Measurements from ENCODE around the gene ANO6.
"Not testable (repeated sequence)": the region's sequence is repeated elsewhere in the genome, so short reads cannot be mapped to it uniquely, and the experiment has no call there.

ANO6 gene

GRCh38 chr12:45214071-45214470 lies 1.8 kb upstream of the ANO6 start:
- no peak for DNase-seq

DNA sequence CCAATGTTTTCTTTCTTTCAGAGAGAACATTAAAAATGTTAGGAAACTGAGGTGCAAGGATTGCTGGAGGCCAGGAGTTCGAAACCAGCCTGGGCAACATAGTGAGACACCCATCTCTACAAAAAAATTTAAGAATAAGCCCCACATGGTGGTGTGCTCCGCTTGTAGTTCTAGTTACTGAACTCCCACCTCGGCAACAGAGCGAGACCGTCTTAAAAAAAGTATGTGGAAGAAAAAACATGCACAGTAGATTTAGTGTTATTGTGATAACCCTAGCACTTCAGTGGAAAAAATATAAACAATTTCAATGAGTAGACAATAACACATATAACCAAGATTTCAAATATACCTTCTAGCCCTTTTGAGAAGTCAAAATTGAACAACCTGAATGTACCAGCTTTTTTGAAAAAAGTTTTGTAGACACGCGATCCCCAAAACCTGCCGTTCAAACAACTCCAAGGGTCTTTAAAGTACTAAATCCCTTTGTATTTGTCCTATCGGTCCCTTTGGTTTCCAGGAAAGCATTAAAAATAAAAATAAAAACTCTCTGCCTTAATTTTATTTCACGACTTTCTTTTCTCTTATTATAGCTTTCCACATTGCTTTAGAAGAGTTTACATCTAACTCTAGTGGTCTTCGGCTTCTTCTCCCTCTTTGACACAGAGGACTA lies 1.0 kb upstream of the ANO6 start:
- DNase-seq, result peak in 1 of 2 experiments; percentile 10

DNA sequence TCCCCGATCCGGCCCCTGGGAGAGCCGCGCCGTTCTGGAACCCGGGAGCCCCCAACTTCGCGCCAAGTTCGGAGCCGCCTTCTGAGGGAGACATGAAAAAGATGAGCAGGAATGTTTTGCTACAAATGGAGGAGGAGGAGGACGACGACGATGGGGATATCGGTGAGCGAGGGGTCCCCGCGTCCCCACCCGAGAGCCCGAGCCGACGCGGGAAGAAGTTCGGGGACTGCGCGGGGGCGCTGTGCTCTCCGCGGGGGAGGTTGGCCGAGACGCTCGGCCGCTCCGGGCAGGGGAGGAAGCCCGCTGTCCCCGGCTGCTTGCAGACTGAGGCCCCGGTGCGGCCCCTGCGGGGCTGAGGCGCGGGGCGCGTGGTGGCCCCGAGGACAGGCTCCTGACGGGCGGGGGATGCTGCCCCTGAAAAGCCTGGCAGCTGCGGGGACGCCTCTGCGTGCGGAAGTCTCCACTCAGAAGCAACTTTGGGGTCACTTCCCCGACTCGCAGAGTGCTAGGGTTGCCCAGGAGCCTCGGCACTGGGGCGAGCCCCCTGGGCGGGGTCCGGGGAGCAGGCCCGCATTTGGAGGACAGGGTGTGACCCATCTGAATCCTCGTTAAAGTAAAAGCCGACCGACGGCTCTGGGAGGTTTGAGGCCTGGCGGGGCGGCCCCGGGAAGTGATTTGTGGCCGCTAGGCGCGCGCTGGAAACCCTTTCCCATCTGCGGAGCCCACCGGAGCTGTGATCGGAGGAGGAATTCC lies 511 bp downstream of the ANO6 start:
- peak; percentile 50 to 56 for DNase-seq

- no peak for DNase-seq
Observed at GRCh38 chr12:45216983-45217485, 1.1 kb downstream of the ANO6 start.

DNA sequence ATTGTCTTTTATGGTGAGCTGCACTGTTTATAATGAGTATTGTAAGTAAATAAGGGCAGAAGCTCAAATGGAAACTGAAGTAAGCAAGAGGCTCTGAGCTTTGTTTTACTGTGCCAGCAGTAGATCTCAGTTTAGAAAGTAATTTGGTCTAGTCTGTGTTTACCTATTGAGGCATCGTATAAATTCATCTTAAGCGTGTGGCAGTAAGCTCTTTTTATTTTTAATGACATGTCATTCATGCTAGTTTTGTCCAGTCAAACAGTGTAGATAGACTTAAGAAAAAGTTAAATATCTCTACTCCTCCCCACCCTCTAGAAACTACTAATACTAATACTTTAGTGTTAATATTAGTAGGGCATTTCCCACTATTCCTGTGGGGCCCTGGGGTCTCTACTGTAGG lies 2.0 kb downstream of the ANO6 start:
- DNase-seq, result no peak

- no peak for DNase-seq
Observed at GRCh38 chr12:45219621-45220020, 3.7 kb downstream of the ANO6 start.

GRCh38 chr12:45220363-45220931 lies 4.6 kb downstream of the ANO6 start:
- DNase-seq, result no peak

DNA sequence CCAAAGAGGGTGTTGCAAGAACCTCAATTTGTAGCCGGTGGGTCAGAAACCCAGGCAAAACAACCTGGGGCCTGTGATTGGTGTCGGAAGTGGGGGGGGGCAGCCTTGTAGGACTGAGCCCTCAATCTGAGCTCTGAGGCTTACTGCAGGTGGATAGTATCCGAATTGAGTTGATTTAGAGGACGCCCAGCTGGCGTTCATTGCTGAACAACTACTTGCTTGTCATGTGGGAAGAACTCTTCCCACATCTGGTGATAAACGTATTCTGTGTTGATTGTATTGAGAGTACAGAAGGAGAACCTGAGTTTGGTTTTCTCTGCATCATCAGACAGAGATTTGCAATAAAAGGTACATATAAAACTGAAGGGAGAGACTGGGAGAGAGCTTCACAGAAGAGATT lies 5.1 kb downstream of the ANO6 start:
- no peak for DNase-seq

GRCh38 chr12:45223868-45224267 lies 8.0 kb downstream of the ANO6 start:
- DNase-seq, result no peak

DNA sequence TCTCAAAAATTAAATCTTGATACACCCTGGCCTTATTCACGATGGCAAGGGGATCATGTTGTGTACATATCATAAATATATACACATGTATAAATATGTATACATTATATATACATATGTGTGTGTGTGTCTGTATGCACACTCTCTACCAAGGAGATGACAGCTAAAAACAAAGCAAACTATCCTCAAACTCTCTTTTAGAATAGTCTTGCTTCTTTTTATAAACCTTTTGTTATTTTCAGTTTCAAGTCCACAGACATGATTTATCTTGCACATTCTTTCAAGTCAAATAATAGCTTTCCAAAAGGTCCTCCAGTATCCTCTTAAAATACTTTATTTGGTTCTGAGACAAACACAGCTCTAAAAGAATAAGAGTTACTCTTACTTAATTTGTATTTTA lies 8.4 kb downstream of the ANO6 start:
- no peak for DNase-seq

DNA sequence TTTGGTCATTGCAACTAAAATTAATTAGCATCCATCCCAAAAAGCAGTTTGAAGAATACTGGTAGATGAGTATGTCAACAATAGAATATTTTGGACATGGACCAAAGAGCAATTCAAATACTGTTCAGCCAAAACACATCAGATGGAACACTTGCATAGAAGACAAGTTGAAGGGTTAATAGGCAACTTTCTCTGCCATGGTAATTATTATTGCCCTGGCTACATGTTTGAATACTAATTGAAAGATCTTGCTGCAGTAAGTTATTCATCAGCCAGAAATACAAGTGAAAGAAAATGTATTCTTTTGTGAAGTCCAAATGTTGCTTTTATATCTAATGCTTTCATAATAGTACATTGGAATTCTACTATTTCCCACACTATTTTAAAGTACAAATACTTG lies 10.1 kb downstream of the ANO6 start:
- no peak for DNase-seq

DNA sequence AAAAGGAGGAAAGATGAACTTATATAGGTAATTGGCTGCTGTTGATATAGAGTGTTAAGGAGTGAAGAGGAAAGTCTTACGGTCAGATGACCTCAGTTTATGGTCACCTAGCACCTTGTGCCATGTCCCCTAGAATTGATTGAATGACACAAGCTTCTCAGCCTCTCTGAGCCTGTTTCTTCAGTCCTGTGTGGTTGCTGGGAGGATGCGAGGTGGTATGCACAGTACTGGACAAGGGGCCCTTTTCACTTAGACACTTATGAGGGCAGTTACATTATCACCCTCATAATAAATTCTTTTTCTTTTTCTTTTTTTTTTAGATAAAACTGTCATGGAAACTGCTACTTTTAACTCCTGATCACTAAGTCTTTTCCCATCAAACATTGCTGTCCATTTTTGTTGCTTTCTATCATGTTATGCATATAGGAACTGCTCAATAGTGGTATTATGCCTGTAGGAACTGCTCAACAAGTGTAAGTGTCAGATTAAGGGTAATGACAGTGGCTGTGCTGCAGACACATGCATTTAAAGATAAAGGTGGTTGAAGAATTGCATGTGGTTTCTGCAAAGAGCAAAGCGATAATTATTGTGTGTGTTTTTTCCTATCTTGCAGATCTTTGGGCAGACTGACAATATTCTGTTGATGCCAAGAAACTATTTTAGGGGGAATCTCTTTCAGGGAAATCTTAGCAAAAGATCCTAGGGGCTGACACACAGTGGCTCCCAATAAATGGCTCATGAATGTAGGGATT lies 11.6 kb downstream of the ANO6 start:
- no peak for DNase-seq

GRCh38 chr12:45231515-45232145 lies 15.7 kb downstream of the ANO6 start:
- DNase-seq, result no peak

DNA sequence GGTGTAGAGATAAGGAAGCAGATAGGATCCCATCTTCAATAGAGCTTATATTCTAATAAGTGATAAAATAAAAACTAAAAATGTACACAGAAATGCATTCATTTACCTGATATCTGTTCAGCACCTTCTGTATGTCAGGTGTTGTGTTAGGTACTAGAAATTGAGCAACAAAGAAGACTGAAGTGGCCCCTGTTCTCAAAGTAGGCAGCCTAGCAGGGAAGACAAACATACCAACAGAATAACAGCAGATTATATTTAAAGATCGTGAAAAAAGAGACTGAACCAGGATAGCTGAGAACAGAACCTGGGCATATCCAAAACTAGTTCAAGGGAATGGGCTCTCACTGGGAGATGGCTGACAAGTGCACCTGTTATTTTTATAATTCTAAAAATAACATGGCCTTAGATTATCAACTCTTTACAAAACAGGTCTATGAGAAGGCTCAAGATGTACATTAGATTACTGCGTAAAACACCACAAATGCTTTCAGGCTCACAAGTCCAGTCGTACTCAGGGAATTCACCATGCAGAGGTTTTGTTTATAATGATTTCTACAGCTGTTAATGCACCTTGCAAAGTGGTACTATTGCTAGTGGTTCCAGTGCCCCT lies 16.4 kb downstream of the ANO6 start:
- DNase-seq, result no peak

DNA sequence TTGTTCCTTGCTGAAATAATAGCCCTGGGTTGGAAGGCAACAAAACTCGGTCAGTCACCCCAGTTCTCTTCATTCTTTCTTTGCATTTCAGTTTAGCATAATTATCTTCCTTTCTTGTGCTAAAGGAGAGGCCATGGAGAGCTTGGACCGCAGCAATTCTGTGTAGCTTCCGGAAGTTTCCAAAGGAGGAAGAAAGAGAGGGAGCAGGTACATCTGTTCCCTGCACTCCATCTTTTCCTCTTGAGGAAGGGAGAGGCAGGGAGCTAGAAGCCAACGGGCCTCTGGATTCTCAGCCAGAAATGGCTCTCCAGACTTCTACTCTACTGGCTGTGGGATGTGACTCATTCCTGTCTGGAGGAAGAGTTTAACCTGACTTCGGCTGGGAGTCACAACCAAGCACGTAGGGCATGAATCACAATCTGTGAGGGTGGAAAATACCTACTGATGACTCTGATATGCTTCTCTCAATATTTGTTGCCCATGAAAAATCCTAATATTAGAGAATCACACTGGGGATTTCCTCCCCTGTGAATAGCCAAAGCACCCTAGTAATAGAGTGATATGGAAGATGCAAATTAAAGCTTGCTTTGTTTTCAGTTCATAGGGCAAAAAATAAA lies 17.0 kb downstream of the ANO6 start:
- peak; percentile 44 to 60 for DNase-seq

- DNase-seq, result no peak
Observed at GRCh38 chr12:45234139-45234865, 18.4 kb downstream of the ANO6 start.

DNA sequence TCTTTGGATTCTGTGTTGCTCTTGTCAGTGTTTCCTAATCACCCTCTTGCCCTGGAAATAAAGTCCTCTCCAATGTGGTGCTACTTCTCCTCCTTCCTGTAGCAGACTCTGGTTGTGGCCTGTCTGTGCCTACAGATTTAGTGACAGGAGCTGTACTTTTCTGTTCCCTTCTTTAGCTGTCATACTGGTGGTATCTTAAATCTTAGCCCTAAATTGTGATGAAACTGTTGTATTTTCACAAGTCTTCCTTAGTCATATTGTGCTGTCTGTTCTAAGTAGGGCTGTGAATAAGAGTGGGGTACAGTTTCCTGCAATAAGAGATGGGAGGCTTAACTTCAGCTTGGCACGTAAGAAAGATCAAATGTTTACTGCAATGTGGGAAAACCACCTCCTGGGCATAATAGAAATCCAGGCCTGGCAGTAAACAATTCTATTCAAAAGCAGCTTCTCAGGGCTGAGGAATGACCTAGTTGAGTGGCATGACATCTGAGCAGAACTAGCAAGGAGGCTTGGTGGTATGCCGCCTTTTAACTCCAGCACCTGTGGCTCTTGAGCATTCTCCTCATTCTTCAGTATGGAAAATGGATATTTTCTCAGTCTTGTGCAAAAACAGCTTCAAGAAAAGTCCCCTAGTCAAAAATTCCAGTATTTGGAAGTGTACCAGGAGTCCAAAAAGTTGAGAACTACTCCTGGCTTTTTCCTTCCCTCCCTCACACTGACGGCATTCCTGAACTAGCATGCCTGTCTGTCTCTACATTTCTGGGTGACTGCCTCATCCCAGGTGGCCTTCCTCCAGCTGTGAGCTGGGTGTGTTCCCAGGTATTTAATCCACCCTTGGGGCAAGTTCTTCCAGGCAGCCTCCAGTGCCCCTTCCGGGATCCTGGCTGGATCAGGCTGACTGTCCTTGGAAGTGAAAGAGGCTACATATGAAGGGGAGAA lies 19.5 kb downstream of the ANO6 start:
- no peak for DNase-seq

DNA sequence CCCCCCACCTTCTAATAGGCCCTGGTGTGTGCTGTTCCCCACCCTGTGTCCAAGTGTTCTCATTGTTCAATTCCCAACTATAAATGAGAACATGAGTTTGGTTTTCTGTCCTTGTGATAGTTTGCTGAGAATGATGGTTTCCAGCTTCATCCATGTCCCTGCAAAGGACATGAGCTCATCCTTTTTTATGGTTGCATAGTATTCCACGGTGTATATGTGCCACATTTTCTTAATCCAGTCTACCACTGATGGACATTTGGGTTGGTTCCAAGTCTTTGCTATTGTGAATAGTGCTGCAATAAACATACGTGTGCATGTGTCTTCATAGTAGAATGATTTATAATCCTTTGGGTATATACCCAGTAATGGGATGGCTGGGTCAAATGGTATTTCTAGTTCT lies 20.5 kb downstream of the ANO6 start:
- DNase-seq, result not testable (repeated sequence)

- no peak for DNase-seq
Observed at GRCh38 chr12:45242180-45242579, 26.3 kb downstream of the ANO6 start.

- no peak for DNase-seq
Observed at GRCh38 chr12:45243963-45244362, 28.1 kb downstream of the ANO6 start.
